Measurements from ENCODE around the gene RPL18A. TPM values are rescaled to one million over a fixed set of nuclear protein-coding genes. Genes with fewer than 3 reads are reported as not detected.

RPL18A gene
- total RNA-seq, 6 experiments from 2014 or later = 1,774 to 2,038 (median 1,892) TPM

DNA sequence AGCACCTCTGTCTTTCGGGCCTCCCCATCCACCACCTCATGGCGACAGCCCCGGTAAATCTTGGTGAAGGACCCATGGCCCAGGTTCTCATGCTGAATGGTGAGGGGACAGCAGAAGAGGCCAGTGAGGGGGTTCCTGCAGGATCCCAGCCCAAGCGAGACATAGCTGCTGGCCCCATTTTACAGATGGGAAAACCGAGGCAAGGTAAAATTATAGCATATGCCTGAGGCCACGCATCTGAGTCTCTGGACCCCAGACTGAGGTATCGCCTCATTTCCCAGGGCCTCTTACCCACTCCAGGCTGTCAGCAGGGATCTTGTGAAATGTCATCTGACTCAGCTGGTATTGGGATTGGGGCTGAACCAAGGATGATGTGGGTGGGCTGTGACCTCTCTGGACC lies 21.7 kb upstream of the RPL18A start:
- Mint-ChIP-seq H3K4me1 (ENCODE audit: low read depth) (no peaks in the 10 kb centered on the region; the same call in 1 of the 2 replicates), H3K27ac (no peak overlapping the region), H3K36me3 (ENCODE audit: low read depth) (no peaks in the 10 kb centered on the region), H3K4me3 (no peak overlapping the region), H3K27me3 (ENCODE audit: insufficient read depth) (peaks cover 7% of the 10 kb centered on the region), H3K9me3 (no peaks in the 10 kb centered on the region)
- TF ChIP-seq, protein P1, sequence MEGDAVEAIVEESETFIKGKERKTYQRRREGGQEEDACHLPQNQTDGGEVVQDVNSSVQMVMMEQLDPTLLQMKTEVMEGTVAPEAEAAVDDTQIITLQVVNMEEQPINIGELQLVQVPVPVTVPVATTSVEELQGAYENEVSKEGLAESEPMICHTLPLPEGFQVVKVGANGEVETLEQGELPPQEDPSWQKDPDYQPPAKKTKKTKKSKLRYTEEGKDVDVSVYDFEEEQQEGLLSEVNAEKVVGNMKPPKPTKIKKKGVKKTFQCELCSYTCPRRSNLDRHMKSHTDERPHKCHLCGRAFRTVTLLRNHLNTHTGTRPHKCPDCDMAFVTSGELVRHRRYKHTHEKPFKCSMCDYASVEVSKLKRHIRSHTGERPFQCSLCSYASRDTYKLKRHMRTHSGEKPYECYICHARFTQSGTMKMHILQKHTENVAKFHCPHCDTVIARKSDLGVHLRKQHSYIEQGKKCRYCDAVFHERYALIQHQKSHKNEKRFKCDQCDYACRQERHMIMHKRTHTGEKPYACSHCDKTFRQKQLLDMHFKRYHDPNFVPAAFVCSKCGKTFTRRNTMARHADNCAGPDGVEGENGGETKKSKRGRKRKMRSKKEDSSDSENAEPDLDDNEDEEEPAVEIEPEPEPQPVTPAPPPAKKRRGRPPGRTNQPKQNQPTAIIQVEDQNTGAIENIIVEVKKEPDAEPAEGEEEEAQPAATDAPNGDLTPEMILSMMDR (IDR thresholded peaks at IDR 0.05) = no peak
- DNase-seq = no peak

GRCh38 chr19:17840019-17840418 lies 19.7 kb upstream of the RPL18A start:
- Mint-ChIP-seq H3K36me3 (ENCODE audit: low read depth) (no peaks in the 10 kb centered on the region), H3K4me3 (no peak overlapping the region), H3K27ac (no peak overlapping the region), H3K4me1 (ENCODE audit: low read depth) (no peaks in the 10 kb centered on the region; the same call in 1 of the 2 replicates), H3K27me3 (ENCODE audit: insufficient read depth) (peaks cover 7% of the 10 kb centered on the region), H3K9me3 (no peaks in the 10 kb centered on the region)
- TF ChIP-seq, protein P1 (IDR thresholded peaks at IDR 0.05) = no peak
- DNase-seq = no peak

- Mint-ChIP-seq H3K27me3 (ENCODE audit: insufficient read depth) (peaks cover 4% of the 10 kb centered on the region), H3K27ac (no peak overlapping the region), H3K4me3 (peak overlapping the region; percentile 17; the same call in 1 of the 2 replicates)
Measured at GRCh38 chr19:17841371-17841809, 18.3 kb upstream of the RPL18A start.

GRCh38 chr19:17841810-17842662 lies 17.7 kb upstream of the RPL18A start:
- Mint-ChIP-seq H3K27ac (no peak overlapping the region), H3K4me1 (ENCODE audit: low read depth) (no peaks in the 10 kb centered on the region; the same call in 1 of the 2 replicates), H3K4me3 (peak overlapping the region; percentile 51; the same call in 1 of the 2 replicates), H3K36me3 (ENCODE audit: low read depth) (no peaks in the 10 kb centered on the region), H3K27me3 (ENCODE audit: insufficient read depth) (peaks cover 4% of the 10 kb centered on the region), H3K9me3 (no peaks in the 10 kb centered on the region)
- peak; percentile 62 for DNase-seq
- TF ChIP-seq, protein P1 (IDR thresholded peaks at IDR 0.05) = no peak

More at GRCh38 chr19:17841371-17841809, 18.3 kb upstream of the RPL18A start:
- no peak for DNase-seq
- TF ChIP-seq, protein P1 (IDR thresholded peaks at IDR 0.05) = no peak
- H3K36me3 Mint-ChIP-seq (ENCODE audit: low read depth) = no peaks in the 10 kb centered on the region
- H3K4me1 Mint-ChIP-seq (ENCODE audit: low read depth) = no peaks in the 10 kb centered on the region; the same call in 1 of the 2 replicates
- H3K9me3 Mint-ChIP-seq = no peaks in the 10 kb centered on the region

GRCh38 chr19:17842663-17843291 lies 16.9 kb upstream of the RPL18A start:
- no peak for DNase-seq
- Mint-ChIP-seq H3K36me3 (ENCODE audit: low read depth) (no peaks in the 10 kb centered on the region), H3K4me3 (peak overlapping the region; percentile 51; the same call in 1 of the 2 replicates), H3K9me3 (no peaks in the 10 kb centered on the region), H3K27me3 (ENCODE audit: insufficient read depth) (peaks cover 5% of the 10 kb centered on the region), H3K4me1 (ENCODE audit: low read depth) (no peaks in the 10 kb centered on the region; the same call in 1 of the 2 replicates), H3K27ac (no peak overlapping the region)
- TF ChIP-seq, protein P1 (IDR thresholded peaks at IDR 0.05) = no peak
